22Rv1 (cell line): ENCODE results near the gene ZNF709.
A peak's percentile ranks its signal among the peaks of the same experiment; 100 is the strongest.

Source experiments
- CTCF ChIP-seq: fragments of 450-650 bp; IDR thresholded peaks from 2 replicates; pipeline ENCODE4 v1.5.1; 2017; ENCODE audit warnings: mild to moderate bottlenecking
- ZFX ChIP-seq: fragments of 450-650 bp; IDR thresholded peaks from 2 replicates; pipeline ENCODE4 v1.6.1; 2017; ENCODE audit warnings: antibody characterized with exemption, borderline replicate concordance

- TF ChIP-seq CTCF (peak; percentile 79), ZFX (no peak)
Measured at GRCh38 chr19:12495002-12495802, 10.6 kb upstream of the ZNF709 start.
